Nasal cavity respiratory epithelium epithelial cell of viscerocranial mucosa (primary cell): ENCODE data around the gene GNL3L. TPM values are rescaled to one million over a fixed set of nuclear protein-coding genes. Genes with fewer than 3 reads are reported as not detected.

ENCODE experiments used
- total RNA-seq: library from RNA; depleted of rRNA; stranded (reverse); fragments of >200 nt; gene quantifications from 2 replicates; pipeline ENCODE4 v1.2.3, GENCODE V29; 2014

Gene GNL3L, protein sequence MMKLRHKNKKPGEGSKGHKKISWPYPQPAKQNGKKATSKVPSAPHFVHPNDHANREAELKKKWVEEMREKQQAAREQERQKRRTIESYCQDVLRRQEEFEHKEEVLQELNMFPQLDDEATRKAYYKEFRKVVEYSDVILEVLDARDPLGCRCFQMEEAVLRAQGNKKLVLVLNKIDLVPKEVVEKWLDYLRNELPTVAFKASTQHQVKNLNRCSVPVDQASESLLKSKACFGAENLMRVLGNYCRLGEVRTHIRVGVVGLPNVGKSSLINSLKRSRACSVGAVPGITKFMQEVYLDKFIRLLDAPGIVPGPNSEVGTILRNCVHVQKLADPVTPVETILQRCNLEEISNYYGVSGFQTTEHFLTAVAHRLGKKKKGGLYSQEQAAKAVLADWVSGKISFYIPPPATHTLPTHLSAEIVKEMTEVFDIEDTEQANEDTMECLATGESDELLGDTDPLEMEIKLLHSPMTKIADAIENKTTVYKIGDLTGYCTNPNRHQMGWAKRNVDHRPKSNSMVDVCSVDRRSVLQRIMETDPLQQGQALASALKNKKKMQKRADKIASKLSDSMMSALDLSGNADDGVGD
- 26.7 and 39.5 TPM in 2 replicates for total RNA-seq

DNA sequence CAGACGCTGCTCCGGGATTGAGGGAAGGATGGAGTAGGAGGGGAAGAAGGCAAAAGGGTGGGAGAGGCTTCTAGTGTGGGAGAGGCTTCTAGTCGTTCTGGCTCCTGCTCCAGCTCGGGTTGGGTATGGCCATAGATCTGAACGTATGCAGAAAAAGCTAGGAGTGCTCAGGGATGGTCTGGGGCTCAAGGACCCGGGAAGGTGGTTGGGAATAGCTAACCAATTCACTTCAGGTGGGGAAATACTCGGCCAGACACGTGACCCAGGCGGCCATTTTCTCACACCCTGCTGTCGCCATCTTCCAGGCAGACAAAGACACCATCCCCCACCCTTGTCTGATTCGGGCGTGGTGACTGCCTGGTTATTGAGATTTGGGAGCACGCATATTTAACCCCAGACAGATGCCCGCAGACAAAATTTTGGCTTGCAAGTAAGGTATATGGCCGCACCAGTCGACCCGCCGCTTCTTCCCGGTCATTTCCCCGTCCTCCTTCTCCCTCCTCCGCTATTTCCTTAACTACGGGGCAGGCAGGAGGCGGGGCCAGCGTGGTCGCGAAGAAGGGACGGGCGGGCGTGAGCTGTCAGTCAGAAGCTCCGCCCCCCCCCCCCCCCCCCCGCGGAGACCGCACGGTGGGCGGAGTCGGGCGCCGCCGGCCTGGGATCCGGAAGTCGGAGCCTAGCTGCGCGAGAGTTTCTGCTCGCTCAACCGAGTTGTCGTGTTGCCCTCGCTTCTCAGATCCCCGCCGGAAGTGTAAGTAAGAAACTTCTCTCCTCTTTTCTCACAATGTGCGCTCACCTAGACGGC lies at the start of gene GNL3L:
Gene GNL3L, plus strand, starts transcription at position 668 of the 805 bp plus-strand sequence. CDS start 2,348 bp downstream, outside the sequence.

DNA sequence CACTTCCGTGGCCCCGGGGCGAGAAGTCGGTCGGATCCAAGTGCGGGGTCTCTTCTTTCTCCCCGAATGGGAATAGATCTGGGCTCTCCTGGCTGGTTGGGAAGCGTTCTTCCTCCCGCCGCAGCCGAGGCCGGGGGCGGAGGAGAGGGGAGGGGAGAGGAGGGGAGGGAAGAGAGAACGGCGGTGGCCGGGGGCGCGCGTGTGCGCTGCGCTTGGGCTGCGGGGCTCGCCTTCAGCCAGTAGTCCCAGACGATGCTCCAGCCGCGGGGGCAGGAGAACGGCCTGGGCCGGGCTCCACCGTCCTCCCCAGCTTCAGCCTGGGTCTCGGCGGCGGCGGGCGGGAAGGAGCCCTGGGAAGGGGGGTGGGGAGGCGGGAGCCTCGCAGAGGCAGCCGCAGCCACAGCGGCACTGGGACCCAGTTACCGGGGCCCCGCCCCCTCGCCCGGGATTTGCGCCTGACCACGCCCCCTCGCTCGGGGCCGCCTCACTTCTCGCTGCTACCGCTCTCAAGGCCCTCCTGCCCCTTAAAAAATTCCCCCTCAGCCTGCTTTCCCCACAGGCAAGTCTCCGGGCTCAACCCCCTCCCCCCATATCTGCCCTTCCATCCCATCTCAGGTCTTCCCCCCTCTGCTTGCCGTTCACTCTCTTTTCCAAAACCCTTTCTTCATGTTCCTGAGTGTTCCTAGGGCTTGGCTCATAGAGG lies 34.1 kb upstream of the GNL3L start, which contains the start of gene FGD1:
Gene FGD1, minus strand, starts transcription at position 421 of the 703 bp plus-strand sequence. CDS start 802 bp downstream, outside the sequence.

Other genes starting within 250 kb of the GNL3L start
- 0.68 and 1.8 TPM in 2 replicates for gene WNK3, start 172.2 kb upstream of the GNL3L start, total RNA-seq
- gene TSR2, start 89.8 kb upstream of the GNL3L start, total RNA-seq = 12.6 and 15.2 TPM in 2 replicates
- 2.1 and 5.6 TPM in 2 replicates for gene FGD1, start 34.0 kb upstream of the GNL3L start, total RNA-seq